HG02571 (cell line): ENCODE measurements around the gene RTN4.
"Not testable (repeated sequence)": the region's sequence is repeated elsewhere in the genome, so short reads cannot be mapped to it uniquely, and the experiment has no call there.

Experiments
- ATAC-seq: cut with Tn5 transposase; IDR thresholded peaks from one replicate; pipeline ENCODE4 v1.9.1; 2021; ENCODE audit warnings: mild to moderate bottlenecking, moderate library complexity; ENCODE audit not compliant: unreplicated experiment

Gene RTN4, protein sequence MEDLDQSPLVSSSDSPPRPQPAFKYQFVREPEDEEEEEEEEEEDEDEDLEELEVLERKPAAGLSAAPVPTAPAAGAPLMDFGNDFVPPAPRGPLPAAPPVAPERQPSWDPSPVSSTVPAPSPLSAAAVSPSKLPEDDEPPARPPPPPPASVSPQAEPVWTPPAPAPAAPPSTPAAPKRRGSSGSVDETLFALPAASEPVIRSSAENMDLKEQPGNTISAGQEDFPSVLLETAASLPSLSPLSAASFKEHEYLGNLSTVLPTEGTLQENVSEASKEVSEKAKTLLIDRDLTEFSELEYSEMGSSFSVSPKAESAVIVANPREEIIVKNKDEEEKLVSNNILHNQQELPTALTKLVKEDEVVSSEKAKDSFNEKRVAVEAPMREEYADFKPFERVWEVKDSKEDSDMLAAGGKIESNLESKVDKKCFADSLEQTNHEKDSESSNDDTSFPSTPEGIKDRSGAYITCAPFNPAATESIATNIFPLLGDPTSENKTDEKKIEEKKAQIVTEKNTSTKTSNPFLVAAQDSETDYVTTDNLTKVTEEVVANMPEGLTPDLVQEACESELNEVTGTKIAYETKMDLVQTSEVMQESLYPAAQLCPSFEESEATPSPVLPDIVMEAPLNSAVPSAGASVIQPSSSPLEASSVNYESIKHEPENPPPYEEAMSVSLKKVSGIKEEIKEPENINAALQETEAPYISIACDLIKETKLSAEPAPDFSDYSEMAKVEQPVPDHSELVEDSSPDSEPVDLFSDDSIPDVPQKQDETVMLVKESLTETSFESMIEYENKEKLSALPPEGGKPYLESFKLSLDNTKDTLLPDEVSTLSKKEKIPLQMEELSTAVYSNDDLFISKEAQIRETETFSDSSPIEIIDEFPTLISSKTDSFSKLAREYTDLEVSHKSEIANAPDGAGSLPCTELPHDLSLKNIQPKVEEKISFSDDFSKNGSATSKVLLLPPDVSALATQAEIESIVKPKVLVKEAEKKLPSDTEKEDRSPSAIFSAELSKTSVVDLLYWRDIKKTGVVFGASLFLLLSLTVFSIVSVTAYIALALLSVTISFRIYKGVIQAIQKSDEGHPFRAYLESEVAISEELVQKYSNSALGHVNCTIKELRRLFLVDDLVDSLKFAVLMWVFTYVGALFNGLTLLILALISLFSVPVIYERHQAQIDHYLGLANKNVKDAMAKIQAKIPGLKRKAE

DNA sequence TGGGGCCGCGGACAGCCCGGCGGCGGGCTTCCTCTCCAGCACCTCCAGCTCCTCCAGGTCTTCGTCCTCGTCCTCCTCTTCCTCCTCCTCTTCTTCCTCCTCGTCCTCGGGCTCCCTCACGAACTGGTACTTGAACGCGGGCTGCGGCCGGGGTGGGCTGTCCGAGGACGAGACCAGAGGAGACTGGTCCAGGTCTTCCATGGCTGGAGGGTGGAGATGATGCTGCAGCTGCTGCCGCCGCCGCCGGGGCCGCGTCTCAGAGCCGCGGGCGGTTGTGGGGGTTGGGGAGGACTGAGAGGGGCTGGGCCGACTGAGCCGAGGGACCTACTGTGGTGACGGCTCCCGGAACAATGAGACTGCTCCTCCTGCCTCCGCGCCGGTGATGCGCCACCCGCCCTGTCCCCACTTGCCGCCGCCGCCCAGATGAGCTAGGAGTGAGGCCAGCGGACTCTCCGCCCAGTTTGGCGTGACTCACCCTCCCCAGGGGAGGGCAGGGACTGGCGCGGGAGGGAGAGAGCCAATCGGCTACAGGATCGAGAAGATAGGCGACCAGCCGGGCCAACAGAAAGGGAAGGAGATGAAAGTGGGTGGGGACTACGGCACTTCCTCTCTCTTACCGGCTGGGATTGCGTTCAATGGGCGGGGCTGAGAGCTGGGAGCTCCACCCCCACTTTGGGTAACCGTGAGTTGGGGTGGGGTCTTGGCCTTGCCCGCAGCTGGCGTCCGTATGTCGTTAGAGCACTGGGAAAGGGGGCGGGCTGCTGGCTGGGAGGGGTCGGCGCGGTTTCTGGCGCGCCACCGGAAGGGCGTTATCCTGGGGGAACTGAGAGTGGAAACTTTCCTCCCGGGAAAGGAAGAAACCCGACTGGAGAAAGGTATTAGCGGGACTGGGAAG is at the start of gene RTN4:
Gene RTN4 (minus strand): TSS at position 352 of the 895 bp plus-strand sequence. CDS start 151 bp downstream, at position 201.
- ATAC-seq, result peak; percentile 84

DNA sequence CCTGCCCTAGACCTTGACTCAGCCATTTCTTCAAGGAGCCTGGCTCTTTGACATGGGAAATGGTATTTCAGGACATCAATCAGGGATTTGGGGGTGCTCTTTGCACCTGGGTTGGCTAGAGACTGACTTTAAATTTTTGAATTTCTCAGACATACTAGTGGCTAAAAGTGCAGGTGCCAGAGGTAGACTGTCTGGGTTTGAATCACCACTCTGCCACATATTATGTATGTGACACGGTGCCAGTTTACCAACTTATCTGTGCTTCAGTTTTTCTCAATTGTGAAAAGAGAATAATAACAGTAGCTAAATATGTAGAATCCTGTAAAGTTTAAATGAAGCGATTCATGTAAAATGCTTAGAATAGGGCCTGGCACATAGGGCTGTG is 49.2 kb upstream of the RTN4 start:
- ATAC-seq, result no peak

DNA sequence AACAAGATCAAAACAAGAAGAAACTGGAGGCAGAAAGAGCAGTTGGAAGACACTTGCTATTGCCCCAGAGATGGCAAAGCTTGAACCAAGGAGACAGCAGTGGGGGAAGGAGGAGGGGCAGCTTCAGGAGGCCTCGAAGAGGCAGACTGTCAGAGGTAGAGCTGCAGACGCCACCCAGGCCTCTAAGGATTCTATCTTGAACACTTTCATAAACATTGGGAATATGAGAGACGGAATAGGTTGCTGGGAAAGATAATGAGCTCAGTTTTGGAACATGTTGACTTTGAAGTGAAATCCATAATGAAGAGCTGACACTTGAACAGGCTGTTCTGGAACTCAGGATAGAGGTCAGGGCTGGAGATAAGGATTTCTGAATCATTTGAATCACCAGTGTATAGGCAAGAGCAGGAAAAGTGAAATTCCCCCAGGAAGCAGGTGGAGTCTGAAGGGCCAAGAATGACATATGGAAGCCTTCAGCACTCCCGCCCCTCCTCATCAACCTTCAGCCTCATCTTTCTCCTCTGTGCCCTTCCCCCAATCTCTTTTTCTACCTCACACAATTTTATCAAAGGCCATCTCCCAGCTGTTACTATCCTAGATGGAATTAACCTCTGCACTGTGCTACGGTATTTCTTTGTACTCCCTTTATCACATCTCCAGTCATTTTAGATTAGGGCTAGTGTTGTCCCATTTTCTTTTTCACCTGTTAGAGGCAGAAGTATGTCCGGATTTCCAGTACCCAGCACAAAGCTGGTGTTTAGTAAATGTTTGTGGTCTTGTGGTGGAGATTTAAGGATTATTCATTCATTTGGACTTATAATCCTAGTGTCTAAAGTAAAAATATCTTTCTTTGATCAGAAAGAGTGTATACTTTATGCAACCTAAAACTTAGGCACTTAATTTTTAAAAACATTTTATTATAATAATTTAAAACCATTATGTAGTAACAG is 47.5 kb upstream of the RTN4 start:
- ATAC-seq, result no peak

DNA sequence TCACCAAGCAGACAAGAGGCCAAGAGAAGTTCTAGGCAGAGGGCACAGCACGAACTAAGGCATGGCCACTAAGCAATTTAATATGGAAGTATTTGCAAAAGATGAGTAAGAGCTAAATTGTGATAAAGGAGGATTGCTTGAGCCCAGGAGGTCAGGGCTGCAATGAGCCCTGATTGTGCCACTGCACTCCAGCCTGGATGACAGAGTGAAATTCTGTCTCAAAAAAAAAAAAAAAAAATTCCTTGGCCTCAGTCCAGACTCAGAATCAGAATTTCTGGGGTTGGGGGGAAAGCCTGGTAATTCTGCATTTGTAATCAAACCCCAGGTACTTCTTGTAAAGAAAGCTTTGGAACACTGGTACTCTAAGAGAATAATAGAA is 46.8 kb upstream of the RTN4 start:
- ATAC-seq, result no peak

DNA sequence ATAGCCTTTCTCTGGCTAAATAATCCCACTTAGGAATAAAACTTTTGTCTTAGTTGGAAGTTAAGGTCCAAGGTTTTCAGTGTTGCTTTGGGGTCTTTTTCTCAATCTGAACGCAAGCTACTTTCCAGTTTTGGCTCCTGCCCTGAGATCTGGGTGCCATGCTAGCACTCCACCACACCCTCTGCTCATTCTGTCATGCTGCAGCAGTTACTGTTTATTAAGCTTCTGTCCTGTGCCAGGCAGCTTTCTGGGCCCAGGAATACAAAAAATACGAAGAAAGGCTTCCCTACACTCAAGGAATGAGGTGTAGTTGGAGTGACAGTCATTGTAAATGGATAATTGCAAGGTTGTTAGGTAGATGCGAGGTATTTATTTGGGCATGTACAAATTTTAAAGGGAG is 46.3 kb upstream of the RTN4 start:
- ATAC-seq, result no peak

DNA sequence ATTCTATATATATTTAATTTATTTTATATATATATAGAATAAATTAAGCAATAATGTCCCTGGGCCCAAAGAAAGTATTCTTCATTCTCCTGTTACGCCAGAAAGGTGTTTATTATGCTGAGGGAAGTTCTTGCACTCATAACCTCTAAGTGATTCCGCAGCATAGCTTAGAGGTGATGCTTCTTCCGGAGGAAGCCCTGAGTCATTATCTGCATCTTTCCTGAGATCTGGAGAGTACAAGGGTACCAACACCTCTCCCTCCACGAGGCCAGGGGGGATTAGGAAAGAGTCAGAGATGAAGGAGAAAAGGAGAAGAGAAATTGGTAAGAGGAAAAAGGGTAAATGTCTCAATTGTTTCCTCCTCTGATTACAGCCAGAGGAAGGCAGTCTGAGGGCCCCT is 43.1 kb upstream of the RTN4 start:
- no peak for ATAC-seq

DNA sequence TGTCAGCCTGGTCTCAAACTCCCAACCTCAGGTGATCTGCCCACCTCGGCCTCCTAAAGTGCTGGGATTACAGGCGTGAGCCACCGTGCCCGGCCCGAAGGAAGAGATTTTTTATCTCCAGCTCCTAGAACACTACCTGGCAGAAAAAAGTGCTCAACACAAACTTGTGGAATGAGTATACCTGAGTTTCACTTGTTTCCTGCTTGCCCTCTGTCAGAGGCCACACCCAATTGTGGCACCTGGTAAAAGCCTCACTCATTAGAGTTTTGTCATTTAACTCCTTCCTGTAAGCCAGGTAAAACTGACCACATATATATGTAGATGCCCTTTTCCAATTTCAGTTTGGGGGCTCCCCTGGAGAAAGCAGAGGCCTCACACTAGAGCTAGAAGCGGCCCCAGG is 42.2 kb upstream of the RTN4 start:
- ATAC-seq, result no peak

DNA sequence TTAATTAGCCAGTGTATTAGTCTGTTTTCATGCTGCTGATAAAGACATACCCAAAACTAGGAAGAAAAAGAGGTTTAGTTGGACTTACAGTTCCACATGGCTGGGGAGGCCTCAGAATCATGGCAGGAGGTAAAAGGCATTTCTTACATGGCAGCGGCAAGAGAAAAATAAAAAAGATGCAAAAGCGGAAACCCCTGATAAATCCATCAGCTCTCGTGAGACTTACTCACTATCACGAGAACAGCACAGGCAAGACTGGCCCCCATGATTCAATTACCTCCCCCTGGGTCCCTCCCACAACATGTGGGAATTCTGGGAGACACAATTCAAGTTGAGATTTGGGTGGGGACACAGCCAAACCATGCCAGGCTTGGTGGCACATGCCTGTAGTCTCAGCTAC is 41.4 kb upstream of the RTN4 start:
- not testable (repeated sequence) for ATAC-seq

DNA sequence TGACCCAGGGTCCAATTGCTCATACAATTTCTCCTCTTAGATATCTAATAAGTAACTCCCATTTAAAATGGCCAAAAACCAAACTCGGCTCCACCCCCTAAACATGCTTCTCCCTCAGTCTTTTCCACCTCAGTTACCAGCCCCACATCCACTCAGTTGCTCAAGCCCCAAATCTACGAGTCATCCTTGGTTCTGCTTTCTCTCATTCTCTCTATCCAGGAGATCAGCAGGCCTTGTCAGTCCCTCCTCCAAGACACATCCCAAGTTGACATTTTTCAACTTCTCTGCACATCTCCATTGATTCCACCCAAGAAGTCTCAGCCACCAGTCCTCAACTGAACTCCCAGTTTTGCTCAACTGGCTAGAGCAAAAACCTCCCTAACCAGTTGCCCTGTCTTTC is 40.5 kb upstream of the RTN4 start:
- ATAC-seq, result no peak

DNA sequence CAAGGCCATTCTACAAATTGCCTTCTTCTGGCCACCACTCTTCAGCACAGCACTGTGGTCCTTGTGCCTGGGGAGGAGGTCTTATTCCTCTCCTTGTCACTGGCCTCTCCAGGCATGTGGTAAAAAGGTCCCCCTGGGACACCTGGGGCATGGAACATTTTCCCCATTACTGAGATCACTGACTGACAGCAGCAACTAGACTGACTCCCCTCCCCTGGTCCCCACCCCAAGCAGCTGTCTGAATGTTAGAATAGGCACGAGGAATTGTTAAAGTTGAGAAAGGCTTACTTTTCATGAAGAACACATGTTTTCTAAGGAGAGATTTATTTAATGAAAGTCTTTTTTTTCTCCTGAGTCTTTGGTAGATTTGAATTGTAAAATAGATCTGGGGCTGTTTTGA is 39.5 kb upstream of the RTN4 start:
- ATAC-seq, result no peak

DNA sequence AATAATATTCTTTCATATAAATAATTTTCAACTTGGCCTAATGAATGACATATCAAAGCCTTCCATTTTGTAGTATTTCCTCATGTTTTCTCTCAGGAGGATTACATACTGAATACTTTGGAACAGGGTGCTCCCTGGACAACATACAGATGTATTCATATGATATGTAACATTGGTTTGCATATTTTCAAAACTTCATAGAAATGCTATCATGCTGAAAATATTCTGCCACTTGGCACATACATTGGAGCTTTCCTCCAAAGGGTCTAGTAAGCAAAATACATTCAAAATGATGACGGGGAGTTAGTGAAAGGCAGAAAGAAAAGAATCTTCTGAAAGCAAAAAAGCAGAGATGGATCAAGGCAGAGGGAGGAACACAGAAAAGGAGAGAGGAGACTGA is 38.1 kb upstream of the RTN4 start:
- no peak for ATAC-seq

DNA sequence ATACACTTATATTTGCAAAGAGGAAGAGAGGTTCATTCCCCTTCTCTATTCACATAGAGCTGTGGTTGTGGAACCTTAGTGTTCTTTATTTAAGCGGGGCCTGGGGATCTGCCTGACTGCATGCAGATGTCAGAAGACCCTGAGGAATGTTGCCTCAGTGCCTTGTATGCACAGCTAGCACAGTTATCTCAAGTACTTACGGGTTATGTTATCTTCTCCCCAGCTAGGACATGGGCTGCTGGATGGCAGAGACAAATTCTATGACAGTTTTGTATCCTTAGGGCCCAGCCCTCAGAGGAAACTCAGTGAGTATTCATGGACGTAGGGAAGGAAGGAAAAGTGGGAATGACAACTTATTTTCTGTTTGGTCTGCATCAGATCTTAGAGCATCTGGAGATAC is 37.7 kb upstream of the RTN4 start:
- no peak for ATAC-seq

DNA sequence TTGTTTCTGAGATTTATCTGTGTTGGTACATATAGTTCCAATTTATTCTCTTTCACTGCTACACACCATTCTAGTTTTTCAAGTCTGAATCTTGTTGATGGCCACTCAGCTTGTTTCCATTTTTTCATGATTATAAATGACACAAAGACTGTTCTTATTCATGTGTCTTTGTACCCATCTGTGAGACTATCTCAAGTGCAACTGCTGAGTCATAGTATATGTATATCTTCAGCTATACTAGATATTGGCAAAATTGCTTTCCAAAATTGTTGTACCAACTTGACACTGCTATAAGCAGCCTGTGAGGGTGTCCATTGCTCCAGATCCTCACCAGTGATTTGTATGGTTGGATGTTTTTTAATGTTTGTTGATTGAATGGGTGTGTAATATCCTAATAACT is 37.2 kb upstream of the RTN4 start:
- no peak for ATAC-seq

DNA sequence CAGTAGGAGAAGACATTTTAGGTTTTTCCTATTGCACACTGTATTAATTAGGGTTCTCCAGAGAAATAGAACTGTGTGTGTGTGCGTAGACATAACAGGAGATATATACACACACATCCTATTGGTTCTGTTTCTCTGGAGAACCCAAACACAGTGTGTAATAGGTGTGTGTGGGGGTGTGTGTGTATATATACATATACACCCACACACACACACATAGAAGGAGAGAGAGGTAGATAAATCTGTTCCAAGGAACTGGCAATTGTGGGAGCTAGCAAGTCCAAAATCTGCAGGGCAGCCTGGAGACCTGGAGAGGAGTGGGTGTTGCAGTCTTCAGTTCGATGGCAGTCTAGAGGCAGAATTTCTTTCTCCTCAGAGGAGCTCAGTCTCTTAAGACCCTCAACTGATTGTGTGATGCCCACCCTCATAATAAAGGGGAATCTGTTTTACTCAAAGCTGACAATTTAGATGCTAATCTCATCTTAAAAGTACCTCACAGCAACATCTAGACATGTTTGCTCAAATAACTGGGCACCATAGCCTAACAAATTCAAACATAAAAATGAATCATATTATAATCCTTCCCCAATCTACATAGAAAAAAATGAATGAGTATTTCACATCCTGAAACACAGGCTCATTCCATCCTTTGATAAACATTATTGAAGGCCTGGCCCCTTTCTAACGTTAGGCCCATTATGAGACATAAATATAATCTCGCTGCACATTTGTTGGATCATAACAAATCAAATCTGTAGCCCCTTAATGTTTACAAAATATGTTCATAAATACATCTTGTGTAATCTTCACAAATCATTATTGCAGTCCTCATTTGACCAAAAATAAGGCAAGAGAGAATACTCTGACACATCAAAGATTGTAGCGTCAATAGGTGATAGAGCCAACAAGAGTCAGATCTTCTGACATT is 35.1 kb upstream of the RTN4 start:
- no peak for ATAC-seq

DNA sequence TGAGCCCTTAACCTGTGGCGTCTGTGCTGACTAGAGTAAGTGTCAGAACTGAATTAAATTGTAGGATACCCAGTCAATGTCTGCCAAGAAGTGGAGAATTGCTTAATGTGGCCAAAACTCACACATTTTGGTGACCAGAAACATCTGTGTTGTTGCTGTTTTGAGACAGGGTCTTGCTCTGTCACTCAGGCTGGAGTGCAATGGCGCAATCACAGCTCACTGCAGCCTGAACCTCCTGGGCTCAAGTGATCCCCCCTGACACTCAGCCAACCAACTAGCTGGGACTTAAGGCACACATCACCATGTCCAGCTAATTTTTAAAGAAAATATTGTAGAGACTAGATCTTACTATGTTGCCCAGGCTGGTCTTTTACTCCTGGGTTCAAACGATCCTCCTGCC is 34.4 kb upstream of the RTN4 start:
- no peak for ATAC-seq

DNA sequence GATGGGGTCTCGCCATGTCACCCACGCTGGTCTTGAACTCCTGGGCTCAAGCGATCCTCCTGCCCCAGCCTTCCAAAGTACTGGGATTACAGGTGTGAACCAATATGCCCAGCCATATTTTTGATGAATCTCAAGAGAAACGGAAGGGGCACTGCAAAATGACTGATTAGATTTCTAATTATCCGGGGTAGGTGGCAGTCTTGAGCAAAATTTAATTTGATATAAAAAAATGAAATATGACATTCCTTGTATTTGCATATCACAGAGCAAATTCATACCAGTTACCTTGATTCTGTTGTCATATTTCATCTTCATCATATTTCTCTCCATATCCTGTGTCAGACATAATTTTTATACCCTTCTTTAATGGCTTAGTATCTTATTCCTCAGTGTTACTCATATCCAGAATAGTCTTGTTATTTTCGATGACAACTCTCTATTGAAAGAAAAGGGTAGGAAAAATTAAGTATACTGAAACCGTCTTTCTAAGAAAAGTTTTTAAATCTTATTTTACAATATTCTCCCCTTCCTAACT is 30.0 kb upstream of the RTN4 start:
- no peak for ATAC-seq

DNA sequence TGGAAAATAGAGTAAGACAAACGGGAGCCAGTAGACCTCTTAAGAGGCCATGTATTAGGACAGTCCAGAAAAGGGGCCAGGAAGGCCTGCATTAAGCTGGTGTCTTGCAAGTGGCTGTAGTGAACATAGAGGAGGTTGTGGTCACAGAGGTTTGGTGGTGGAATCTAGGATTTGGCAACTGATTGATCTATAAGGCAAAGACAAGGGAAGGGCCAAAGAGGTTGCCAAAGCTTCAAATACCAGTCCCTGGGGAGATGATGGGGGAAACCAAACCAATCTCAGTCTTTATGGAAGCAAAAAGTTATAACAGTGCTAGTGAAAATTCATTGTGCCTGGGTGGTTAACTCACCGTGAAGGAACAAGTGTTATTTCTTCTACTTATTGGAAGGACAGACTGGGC is 28.7 kb upstream of the RTN4 start:
- ATAC-seq, result no peak

DNA sequence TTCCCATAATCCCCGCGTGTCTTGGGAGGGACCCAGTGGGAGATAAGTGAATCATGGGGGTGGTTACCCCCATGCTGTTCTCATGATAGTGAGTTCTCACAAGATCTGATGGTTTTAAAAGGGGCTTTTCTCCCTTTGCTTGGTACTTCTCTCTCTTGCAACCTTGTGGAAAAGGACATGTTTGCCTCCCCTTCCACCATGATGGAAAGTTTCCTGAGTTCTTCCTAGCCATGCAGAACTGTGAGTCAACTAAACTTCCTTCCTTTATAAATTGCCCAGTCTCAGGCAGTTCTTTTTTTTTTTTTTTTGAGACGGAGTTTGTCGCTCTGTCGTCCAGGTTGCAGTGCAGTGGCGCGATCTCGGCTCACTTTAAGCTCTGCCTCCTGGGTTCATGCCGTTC is 26.5 kb upstream of the RTN4 start:
- no peak for ATAC-seq
